SW 1271 (cell line): Measurements from ENCODE around the gene CYP4F3.
"Not testable (repeated sequence)": the region's sequence is repeated elsewhere in the genome, so short reads cannot be mapped to it uniquely, and the experiment has no call there.

Source experiments
- DNase-seq, 2 experiments: peaks; one replicate each; lab custom pipeline; 2025; lab: John Stamatoyannopoulos, UW

CYP4F3 gene

DNA sequence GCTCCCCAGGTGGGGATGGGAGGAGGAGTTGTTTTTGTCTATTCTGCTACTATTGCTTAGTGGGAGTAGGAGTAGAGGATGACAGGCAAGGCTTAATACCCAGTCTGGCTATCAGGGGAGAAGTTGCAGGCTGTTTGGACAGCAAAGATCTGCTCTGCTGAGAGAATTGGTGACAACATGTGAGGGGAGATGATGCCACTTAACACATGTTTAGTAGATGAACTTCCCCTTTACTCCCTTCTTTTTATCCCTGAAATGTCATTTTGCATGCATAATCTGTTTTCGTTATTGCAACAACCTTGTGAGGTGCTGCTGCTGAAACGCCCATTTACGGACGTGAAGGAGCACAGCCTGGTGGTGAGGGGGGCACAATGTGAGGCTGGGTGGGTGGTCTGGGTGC, 29.2 kb downstream of the CYP4F3 start:
- DNase-seq = no peak

DNA sequence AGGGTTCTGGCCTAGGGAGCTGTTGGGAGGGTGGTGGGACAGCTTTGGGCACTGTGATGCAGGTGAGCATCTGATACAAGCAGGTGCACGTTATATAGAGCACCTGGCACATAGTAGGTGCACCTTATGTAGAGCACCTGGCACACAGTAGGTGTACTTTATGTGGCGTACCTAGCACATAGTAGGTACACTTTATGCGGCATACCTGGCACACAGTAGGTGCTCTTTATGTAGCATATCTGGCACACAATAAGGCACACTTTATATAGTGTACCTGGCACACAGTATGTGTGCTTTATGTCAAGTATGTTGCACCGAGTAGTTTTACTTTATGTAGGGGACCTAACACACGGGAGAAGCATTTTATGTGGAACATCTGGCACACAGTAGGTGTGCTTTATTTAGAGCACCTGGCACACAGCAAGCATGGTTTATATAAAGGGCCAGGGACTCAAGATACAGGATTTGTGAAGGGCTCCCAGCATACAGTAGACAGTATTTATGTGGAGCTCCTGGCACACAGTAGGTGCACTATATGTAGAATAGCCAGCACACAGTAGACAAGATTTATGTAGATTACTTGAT, 30.6 kb downstream of the CYP4F3 start:
- DNase-seq = no peak

DNA sequence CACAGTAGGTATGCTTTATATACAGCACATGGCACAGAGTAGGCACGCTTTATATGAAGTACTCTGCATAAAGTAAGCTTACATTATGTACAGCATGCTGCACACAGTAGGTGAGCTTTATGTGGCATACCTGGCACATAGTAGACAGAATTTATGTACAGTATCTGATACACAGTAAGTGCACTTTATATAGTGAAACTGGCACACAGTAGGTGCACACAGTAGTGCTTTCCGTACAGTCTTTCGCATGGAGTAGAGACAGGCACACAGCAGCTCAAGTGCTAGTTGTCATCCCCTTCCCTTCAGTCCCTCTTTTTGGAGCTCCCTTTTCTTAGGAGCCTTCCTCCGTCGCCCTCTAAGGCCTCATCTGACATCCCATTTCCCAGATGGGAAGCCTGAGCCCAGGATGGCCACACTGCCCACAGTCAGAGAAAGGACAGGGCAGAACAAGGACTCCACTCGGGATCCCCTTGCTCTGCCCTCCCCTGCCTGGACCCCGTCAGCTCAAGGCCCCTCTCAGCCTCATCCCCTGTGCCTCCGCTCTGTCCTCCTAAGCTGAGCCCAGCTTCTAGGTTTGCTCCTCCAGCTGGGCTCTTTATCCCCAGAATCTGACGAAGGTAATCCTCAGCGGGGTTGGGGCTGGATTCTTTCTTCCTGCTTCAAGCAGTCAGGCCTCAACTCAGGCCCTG, 31.3 kb downstream of the CYP4F3 start:
- DNase-seq = no peak

DNA sequence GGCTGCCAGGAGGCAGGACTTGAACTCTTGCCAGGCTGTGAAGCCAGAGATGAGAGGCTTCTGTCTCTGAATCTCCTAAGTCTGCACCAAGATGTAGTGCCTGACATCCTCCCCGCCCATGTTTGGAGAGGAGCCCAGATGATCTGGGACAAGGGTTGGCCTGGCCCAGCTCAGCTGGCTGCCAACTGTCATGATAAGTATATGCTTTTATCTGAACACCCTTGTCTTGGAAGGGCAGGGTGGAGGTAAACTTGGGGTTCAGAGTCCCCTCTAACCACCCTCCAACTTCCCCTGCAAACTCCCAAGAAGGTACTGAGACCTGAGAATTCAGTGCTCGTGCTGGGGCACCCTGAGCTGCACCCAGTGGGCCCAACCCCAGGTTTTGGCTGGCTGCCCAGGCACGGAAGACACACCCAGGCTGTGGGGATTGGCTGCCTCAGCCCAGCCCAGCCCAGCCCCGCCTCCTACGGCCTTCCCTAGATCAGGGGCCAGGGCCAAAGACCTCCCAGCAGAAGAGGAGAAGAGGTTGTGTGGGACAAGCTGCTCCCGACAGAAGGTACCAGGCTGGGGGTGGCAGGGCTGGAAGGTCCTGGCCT, 32.0 kb downstream of the CYP4F3 start, which contains the start of gene CYP4F12:
TSS of gene CYP4F12 (plus strand) at position 508 of the 596 bp plus-strand sequence. CDS start 443 bp downstream, outside the sequence.
- DNase-seq = peak in 1 of 2 experiments; percentile 15

DNA sequence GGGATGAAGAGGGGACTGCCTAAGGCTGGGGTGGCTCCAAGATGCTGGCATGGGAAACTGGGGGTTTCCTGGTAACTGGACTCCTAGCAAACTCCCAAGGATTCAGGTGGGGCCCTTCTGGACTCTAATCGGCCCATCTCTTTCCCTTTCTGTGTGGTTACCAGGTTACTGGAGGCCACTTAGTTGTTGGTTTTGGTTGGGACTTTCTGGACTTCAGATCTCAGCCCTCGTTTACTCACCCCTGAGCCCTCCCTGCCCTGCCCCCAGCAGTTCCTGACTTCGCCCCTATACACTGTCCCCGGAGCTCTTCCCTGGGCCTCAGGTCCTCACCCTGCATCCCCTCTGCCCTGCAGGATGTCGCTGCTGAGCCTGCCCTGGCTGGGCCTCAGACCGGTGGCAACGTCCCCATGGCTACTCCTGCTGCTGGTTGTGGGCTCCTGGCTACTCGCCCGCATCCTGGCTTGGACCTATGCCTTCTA, 32.5 kb downstream of the CYP4F3 start:
- DNase-seq = no peak

DNA sequence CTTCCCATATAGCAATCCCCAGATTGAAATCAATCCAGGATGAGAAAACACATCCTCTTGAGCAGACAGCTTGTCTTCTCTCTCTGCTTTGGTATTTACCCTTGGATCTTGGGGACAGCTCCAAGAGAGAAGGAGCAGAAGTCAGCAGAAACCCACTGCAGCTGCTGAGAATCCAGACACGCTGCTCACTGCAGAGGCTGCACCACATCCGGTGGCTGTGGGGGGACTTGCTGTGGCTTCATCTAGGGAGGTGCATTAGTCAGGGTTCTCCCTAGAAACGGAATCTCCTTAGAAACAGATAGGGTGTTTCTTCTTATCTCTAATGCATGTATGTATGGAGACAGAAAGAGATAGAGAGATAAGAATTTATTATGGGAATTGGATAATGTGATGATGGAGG, 34.9 kb downstream of the CYP4F3 start:
- DNase-seq = no peak

DNA sequence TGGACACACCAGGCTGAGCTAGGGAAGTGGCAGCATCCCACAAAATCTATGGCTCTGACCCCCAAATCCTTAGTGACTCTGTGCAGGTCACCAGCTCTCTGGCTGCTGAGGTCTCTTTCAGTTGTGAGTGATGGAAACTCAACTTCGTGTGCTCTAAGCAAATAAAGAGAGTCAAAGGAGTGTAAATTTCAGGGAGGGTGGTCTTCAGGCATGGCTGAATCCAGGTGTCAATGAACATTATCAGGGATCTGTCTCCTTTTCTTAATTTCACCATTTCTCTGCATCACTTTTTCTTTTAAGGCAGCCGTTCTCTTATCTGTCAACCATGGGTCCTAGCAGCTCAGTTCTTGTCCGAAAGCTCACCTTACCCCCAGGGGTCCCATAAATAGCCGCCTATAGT, 38.4 kb downstream of the CYP4F3 start:
- DNase-seq = no peak

DNA sequence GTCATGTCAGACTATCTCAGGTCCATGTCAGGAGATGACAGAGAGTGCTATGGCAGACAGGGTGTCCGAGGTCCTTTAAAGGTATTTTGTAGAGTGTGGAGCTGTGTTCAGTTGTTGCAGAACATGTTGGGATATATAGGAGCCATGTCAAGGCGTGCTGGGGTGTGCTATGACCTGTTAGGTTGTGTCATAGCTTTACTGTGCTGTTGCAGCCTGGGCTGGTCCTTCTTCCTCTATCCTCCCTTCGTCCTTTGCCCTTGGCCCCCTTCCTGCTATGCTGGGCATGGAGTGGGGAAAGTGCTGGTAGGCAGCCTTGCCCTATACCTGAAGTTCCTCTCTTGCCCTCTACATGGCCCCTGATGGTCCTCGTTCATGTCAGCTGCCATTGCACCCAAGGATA, 39.2 kb downstream of the CYP4F3 start:
- not testable (repeated sequence) for DNase-seq

DNA sequence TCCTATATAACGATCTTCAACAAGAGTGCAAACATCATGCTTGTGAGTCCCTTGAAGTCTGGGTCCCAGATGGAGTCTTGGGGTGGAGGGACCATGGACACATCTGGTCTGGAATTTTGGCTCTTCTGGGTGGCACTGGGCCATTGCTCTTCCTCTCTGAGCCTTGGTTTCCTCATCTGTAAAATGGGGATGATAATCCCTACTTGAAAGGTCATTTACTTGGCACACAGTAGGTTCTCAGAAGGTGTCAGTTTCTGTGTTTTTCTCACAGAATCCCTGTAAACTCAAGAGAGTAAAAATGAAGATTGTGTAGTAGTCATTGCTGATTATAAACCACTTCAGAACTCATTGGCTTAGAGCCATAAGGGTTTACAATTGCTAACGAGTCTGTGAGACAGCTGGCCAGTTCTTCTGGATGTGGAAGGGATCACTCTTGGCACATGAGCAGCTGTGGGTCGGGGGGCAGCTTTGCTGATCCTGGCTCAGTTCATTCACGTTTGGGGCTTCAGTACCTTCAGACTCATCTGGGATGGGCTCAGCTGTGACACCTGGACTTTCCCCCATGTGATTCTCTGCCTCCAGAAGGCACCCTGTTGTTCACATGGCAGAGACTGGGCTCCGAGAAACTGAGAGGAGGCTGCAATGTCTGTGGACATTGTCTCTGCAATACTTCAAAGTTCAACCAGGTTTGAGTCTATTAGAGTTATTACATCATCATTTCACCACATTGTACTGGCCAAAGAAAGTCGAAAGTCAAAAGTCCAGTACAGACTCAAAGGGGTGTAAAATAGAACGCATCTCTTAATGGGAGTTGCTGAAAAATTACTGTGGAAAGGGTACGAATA, 40.0 kb downstream of the CYP4F3 start:
- no peak for DNase-seq

DNA sequence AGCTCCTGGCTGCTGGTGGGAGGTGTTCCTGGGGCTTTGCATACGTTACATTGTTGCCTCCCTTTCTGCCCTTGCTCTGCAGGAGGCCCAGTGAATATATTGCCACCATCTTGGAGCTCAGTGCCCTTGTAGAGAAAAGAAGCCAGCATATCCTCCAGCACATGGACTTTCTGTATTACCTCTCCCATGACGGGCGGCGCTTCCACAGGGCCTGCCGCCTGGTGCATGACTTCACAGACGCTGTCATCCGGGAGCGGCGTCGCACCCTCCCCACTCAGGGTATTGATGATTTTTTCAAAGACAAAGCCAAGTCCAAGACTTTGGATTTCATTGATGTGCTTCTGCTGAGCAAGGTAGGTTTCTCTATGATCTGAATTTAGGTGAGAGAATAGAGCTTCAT, 42.7 kb downstream of the CYP4F3 start:
- no peak for DNase-seq

DNA sequence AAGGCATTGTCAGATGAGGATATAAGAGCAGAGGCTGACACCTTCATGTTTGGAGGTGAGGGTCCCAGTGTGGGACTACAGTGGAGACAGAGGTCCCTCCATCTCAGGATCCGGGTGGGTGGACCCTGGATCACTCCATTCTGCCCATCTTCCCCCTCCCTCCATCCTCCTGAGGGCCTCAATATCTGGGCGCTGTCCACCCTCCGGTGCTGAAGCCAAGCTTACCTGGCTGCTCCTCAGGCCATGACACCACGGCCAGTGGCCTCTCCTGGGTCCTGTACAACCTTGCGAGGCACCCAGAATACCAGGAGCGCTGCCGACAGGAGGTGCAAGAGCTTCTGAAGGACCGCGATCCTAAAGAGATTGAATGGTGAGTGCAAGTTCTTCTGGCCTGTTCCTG, 44.1 kb downstream of the CYP4F3 start:
- DNase-seq = no peak

DNA sequence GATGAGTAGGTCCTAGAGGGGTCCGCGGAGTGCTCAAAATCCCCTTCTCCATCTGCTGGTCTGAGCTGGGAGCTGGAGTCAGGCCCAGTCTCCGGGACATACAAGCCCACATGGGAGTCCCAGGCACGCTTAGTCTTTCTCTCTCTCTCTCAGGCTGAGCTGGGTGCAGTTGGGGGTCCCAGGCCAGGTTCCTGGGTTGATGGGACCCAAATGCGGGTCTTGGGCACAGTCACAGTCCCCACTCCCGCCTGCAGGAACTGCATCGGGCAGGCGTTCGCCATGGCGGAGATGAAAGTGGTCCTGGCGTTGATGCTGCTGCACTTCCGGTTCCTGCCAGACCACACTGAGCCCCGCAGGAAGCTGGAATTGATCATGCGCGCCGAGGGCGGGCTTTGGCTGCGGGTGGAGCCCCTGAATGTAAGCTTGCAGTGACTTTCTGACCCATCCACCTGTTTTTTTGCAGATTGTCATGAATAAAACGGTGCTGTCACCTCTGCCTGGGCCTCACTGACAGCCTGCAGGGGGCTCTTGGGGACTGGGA, 56.0 kb downstream of the CYP4F3 start:
- no peak for DNase-seq

DNA sequence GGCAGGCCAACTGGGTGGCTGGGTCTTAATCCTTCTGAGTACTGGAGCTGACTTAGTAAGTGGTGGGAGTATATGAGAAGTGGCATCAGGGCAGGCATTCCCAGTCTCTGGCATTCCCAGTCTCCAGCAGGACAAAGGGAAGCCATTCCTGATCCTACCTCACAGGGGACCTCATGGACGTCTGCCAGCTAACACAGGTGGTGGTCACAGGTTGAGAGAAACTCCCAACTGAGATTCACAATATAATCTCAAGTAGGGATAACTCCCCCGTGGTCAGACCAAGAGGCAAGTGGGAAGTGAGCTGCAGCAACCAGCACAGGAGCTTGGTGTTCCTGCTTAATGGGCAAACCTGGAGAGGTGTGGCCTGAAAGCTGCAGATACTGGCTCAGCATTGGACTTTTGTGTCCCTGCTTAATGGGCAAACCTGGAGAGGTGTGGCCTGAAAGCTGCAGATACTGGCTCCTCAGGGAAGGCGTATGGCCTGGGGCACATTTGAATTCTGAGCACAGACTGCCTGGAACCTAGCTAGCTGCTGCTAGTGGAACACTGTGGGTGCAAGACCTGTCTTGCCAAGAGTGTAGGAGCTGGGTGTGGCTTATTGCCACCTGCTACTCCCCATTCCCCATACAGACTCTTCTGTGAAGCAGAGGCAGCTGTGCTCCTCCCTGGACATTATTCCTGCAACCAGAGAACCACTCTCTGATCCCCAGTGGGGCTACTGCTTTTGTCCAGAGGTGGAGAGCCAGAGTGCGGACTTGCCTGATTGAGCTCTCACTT, 61.2 kb downstream of the CYP4F3 start:
- no peak for DNase-seq

DNA sequence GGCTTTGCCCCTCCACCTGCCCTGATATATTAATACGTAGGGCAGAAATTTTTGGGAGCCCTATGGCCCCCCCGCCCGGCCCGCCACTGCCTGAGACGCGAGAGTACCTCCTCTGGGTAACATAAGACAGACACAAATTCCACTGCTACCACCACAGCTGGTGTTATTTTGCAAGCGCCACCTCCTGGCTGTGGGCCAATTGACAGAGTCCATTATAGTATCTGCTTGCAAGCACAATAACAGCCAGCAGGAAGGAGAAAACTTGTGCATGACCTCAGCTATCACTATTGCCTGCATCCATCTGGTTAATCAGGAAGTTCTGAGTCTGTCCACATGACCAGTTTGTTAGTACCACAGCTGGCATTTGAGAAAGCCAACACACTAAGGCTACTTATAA, 61.8 kb downstream of the CYP4F3 start:
- DNase-seq = no peak
